NOMO-1 treated with DMSO at 0.1 percent for 48 hours (cell line): ENCODE results near the gene USH1G.

Source experiments
- DNase-seq: peaks from one replicate; lab custom pipeline; 2025; ENCODE audit not compliant: unreplicated experiment; lab: John Stamatoyannopoulos, UW

USH1G gene

DNA sequence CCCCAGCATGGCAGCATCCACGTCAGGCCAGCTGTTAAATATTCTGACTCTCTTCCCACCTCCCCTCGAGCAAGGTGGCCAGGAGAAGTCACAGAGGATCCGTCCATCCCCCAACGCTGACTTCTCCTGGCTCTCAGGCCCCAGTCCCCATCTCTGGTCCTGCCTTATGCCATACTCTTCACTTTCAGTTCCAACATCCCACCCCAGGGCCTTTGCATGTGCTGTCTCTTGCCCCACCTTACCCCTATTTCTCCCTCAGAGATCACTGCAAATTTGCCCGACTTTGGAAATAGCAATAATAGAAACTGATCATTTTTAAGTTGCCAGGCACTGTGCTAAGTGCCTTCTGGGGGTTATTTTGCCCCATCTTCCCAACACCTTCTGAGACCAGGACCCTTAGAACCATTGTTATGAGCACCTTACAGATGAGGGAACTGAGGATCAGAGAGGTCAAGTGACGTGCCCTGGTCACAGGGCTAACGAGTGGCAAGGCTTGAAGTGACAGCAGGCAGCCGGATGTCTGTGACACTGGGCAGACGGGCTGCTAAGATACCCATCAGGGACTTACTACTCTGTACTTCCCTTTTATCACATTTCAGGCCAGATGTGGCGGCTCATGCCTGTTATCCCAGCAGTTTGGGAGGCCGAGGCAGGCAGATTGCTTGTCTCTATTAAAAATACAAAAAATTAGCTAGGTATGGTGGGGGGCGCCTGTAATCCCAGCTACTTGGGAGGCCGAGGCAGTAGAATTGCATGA lies 31.8 kb upstream of the USH1G start:
- DNase-seq, result peak; percentile 27

DNA sequence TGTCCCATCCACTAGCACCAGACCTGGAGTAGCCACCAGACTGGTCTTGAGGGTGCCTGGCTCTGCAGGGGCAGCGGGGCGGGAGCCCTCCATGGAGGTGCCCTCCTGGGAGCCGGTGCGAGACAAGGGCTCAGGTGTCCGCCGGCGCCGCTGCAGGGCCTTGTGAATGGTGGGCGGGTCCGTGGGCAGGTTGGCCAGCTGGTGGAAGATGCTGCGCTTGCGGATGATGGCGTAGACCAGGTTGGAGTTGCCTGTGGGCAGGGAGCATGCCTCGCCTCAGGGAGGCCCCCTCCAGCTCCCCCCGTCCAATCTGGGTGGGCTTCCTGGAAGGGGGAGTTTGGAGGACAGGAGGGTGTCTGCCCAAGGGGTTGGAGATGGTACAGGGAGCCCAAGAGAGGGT lies 31.1 kb upstream of the USH1G start:
- DNase-seq, result no peak

- no peak for DNase-seq
Observed at GRCh38 chr17:74953134-74953687, 30.2 kb upstream of the USH1G start.

- DNase-seq, result no peak
Observed at GRCh38 chr17:74952431-74953133, 29.5 kb upstream of the USH1G start.

DNA sequence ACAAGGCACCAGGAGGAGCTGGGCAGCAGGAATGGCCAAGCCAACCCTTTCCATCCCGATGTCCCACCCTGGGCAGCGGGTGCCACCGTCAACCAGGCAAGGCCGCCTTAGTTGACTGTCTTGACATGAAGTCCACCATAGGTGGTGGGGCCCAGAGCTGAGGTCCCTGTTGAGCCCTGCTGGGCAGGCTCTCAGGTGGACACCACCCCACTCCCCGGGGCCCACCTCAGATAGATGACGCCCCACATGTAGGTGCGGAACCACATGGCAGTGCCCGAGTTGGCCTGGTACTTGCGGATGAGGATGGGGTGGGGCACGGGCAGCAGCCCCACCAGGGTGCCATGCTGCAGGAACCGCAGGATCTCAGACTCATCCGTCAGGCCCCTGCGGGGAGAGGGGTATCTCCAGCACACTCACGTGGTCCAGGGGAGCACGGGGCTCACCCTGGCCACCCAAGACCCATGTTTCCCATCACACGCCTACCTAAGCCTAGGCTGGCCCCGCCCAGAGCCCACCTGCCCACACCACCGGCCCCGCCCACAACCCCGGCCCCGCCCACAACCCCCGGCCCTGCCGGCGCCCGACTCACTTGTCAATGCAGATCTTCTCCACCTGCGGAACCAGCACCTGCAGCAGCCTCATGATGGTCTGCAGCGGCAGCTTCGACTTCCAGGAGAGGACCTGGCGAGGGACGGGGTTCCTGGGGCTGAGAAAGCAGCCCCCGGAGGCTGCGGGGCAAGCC lies 28.8 kb upstream of the USH1G start:
- DNase-seq, result no peak

DNA sequence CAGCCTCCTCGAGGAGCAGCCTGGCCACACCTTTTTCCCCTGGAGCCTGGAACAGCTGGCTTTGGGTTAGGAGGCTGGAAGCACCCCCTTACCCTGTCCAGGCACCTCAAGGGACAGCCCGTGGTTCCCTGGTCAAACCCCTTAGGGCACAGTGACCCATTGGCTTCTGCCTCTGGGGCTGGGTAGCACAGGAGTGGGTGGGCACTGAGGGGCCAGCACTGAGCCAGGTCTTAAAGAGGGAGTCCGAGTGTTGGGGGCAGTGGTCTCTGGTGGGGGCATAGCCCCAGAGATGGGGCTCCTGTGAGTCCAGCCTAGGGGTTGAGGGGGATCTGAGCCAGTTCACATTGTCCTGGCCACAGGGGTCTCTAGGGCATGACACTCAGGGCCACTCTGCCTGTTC lies 28.0 kb upstream of the USH1G start:
- DNase-seq, result no peak

DNA sequence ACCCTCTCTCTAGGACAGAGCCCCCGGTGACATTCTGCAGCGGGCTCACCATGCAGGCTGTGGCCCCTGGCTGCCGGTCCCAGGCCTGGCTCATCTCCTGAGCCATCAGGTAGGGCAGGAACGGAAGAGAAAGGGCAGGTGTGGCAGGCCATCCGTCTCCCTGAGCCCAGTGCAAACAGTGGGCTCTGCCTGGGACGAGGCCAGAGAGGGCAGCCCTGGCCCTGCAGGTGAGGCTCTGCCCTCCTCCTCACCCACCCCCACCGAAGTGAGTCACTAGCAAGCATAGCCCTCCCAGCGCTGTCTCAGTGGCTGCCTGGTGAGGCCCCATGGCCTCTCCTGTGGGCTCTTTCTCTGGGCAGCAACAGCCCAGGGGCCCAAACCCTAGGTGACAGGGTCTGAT lies 27.2 kb upstream of the USH1G start:
- DNase-seq, result no peak

GRCh38 chr17:74949455-74950115 lies 26.5 kb upstream of the USH1G start:
- no peak for DNase-seq

DNA sequence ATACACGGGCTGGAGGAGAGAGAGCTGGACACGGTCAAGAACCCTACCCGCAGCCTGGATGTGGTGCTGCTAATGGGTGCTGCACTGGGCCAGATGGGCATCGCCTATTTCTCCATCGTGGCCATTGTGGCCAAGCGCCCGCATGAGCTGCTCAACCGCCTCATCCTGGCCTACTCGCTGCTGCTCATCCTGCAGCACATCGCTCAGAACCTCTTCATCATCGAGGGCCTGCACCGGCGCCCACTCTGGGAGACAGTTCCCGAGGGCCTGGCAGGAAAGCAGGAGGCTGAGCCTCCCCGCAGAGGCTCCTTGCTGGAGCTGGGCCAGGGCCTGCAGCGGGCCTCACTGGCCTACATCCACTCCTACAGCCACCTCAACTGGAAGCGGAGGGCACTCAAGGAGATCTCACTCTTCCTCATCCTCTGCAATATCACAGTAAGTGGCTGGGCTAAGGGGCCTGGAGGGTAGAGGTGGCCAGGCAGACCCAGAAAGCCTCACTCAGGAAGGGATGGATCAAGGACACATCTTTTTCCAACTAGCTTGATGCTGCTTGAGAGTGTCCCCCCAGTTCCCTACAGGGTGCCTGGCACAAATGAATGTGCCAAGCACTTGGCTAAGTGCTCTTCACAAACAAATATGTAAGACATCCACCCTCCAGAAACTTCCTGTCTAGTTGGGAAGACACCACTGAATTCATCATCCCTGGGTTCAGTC lies 24.1 kb upstream of the USH1G start:
- DNase-seq, result no peak

DNA sequence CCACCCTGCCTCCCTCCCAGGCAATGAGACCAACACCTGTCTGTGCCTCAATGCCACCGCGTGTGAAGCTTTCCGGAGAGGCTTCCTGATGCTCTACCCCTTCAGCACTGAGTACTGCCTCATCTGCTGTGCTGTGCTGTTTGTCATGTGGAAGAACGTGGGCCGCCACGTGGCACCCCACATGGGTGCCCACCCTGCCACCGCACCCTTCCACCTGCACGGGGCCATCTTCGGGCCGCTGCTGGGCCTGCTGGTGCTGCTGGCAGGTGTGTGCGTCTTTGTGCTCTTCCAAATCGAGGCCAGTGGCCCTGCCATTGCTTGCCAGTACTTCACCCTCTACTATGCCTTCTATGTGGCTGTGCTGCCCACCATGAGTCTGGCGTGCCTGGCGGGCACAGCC lies 23.6 kb upstream of the USH1G start:
- DNase-seq, result no peak

GRCh38 chr17:74945543-74945942 lies 22.5 kb upstream of the USH1G start:
- no peak for DNase-seq

DNA sequence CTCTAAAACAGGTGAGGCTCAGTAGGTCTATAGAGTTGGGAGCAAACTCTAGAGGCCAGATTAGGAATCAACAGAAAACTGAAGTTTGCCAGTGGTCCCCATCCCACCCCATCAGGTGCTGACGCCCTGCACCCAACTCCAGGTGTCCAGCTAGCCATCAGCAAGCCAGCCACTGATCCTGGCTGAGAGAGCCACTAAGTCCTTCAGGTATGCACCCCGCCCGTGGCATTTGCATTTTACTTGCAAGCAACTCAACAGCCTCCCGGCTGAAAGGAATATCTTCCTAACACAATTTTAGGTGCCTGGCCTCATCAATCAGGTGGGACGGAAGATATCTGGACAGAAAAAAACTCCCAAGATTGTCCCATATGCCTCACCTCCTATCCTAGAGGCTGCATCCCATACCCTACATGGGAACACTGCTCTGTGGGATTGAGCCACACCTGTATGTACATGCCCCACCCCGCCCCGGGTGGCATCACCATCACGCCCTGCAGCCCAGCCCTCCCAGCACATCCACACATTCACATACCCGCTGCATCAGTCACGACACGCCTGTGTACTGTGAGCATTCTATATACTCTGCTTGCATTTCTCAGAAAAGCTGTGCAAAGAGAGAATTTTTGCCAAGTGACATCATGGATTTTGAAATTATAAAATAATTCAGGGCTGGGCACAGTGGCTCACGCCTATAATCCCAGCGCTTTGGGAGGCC lies 20.9 kb upstream of the USH1G start:
- no peak for DNase-seq

- no peak for DNase-seq
Observed at GRCh38 chr17:74941128-74941725, 18.2 kb upstream of the USH1G start.

DNA sequence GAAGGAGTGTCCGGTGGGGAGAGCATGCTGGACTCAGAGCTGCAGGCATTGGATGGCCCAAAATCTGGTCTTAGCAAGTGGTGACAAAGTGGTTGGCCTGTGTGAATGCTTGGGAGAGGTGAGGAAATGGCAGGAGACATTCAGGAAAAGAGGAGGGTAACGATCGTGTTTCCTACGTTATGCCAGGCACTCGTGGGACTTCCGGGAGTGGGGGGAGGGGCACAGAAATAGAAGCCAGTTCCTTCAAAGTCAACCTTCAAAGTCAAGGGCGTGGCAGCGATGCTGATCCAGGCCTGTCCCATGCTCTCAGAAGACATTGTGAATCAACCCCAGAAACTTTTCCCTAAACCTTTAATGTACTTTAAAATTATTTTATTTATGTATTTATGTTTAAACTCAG lies 16.5 kb upstream of the USH1G start:
- DNase-seq, result no peak

GRCh38 chr17:74938194-74938950 lies 15.3 kb upstream of the USH1G start:
- DNase-seq, result no peak

DNA sequence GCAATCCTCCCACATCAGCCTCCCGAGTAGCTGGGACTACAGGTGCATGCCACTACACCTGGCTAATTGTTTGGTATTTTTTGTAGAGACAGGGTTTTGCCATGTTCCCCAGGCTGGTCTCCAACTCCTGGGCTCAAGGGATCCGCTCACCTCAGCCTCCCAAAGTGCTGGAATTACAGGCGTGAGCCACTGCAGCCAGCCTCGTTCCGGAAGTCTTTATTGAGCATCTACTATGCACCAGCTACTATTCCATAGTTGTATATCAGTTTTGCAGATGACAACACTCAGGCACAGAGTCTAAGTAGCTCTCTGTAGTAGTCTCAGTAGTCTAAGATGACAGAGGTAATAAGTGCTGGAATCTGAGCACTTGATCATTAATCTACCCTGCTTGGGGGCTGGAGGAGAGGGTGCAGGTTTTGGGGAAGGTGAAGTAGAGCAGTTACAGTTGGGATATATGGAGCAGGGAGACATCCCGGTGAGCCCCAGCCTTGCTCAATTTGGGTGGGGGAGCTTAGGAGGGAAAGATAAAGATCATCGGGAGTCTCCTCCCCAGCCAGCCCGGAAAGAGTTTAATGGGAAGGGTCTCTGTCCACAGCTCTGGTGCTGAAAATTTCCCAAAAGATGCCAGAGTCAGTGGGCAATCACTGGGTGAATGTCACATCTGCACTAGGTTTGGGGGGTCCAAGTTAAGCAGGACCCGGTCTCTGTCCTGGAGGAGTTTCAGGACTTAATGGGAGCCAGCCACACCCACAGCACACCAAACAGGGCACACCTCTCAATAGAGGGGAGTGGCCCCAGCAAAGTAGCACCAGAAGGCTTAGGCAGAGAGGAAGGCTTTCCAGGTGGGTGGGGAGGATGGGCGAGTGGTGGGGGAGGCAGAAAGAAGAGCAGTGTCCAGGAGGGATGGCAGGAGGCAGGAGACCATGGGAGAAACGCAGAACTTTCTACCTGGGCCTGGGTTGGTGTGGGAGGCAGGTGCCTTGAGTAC lies 14.3 kb upstream of the USH1G start:
- DNase-seq, result no peak

GRCh38 chr17:74936470-74936799 lies 13.4 kb upstream of the USH1G start:
- no peak for DNase-seq
